Gastroesophageal sphincter (tissue), 3 donors: ENCODE data around the gene GNAQ.

Experiments
- CTCF ChIP-seq, 4 experiments: fragments of 200-600 bp in 2 of 4; fragments of 450-650 bp in 2 of 4; sonication (generic) in 1 of 4; IDR thresholded peaks; one replicate each; pipeline ENCODE4 v1.5.1; 2017 to 2019; ENCODE audit warnings: antibody characterized with exemption in 4 of 4, mild to moderate bottlenecking in 2 of 4, moderate library complexity in 2 of 4
- EP300 ChIP-seq: sonication (generic); formaldehyde crosslinking; IDR thresholded peaks from one replicate; pipeline ENCODE4 v1.6.1; 2017; ENCODE audit warnings: antibody characterized with exemption, mild to moderate bottlenecking
- POLR2AphosphoS5 ChIP-seq: sonication (generic); formaldehyde crosslinking; IDR thresholded peaks from one replicate; pipeline ENCODE4 v1.6.1; 2017; ENCODE audit warnings: antibody characterized with exemption

GRCh38 chr9:77811832-77812231 lies 219.8 kb downstream of the GNAQ start:
- TF ChIP-seq EP300: no peak
- TF ChIP-seq CTCF (IDR thresholded peaks at IDR 0.05): no peak
- no peak for TF ChIP-seq POLR2AphosphoS5
